ENCODE data around the gene CSTF3.

GRCh38 chr11:33179348-33179803 lies 18.1 kb upstream of the CSTF3 start:
- TF ChIP-seq POLR2A (IDR thresholded peaks at IDR 0.05; ENCODE audit: low read depth, low read length) (no peak), POLR2AphosphoS5 (IDR thresholded peaks at IDR 0.05; ENCODE audit: low read depth, low read length) (no peak), PAX5 (IDR thresholded peaks at IDR 0.05; ENCODE audit: insufficient read depth, low read length, severe bottlenecking) (no peak), POU2F2 (IDR thresholded peaks at IDR 0.05; ENCODE audit: low read depth, low read length) (no peak)
